Measurements from ENCODE around the gene OVAAL.
"Not testable (repeated sequence)": the region's sequence is repeated elsewhere in the genome, so short reads cannot be mapped to it uniquely, and the experiment has no call there.

DNA sequence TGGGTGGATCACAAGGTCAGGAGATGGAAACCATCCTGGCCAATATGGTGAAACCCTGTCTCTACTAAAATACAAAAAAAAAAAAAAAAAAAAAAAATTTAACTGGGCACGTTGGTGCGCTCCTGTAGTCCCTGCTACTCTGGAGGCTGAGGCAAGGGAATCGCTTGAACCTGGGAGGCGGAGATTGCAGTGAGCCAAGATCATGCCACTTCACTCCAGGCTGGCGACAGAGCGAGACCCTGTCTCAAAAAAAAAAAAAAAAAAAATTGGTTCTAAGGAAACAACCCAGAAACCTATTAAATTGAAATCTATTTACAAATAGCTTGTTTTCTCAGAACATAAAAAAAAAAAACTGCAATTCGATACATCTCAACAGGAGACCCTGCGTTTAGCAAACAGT, 9.0 kb upstream of the OVAAL start:
- not testable (repeated sequence) for TF ChIP-seq MAFK (IDR thresholded peaks at IDR 0.05; ENCODE audit: low read depth, low read length); RAD21 (IDR thresholded peaks at IDR 0.05 in 1 of 2, conservative IDR thresholded peaks at IDR 0.05 in 1 of 2; ENCODE audit: low read depth in 2 of 2, low read length in 2 of 2); POU5F1 (IDR thresholded peaks at IDR 0.05; ENCODE audit: low read depth, low read length); SIN3A (conservative IDR thresholded peaks at IDR 0.05 in 1 of 2, IDR thresholded peaks at IDR 0.05 in 1 of 2; ENCODE audit: low read depth in 1 of 2, low read length in 2 of 2); POLR2AphosphoS5 (IDR thresholded peaks at IDR 0.05; ENCODE audit: low read depth, low read length); BRCA1 (IDR thresholded peaks at IDR 0.05; ENCODE audit: low read depth, low read length); POLR2A (IDR thresholded peaks at IDR 0.05; ENCODE audit: control extremely low read depth in 1 of 2, low read depth in 2 of 2, low read length in 2 of 2); TEAD4 (IDR thresholded peaks at IDR 0.05; ENCODE audit: low read depth, low read length); BCL11A (IDR thresholded peaks at IDR 0.05; ENCODE audit: low read depth in 2 of 2, low read length in 2 of 2); CTCF (IDR thresholded peaks at IDR 0.05; ENCODE audit: control extremely low read depth in 1 of 3, insufficient read depth in 1 of 3, low read depth in 1 of 3, low read length in 3 of 3); CHD1 (IDR thresholded peaks at IDR 0.05; ENCODE audit: low read depth, low read length); EZH2 (IDR thresholded peaks at IDR 0.05; ENCODE audit: low read depth, low read length, severe bottlenecking)
